HG03064 (cell line): ENCODE measurements around the gene MDP1.

ENCODE experiments used
- ATAC-seq: cut with Tn5 transposase; IDR thresholded peaks from one replicate; pipeline ENCODE4 v1.9.1; 2021; ENCODE audit warnings: low read depth; ENCODE audit not compliant: unreplicated experiment

MDP1 gene

DNA sequence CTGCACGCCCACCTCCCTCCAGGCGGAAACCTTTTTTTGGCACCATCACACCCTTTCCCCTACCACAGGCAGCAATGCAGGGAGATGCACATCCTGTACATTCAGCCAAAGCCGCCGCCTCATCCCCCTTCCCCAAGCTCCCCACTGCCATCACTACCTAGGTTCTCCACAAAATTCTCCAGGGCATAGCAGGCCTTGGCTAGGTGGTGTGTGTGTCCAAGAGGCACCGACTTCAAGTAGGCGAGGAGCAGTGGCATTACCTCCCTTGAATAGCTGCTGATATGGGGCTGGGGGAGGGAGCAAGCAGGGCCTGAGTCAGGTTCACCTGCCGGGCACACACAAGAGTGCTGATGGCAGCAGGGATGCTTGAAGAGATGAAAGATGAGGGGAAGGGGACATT, 30.8 kb downstream of the MDP1 start:
- ATAC-seq: no peak

DNA sequence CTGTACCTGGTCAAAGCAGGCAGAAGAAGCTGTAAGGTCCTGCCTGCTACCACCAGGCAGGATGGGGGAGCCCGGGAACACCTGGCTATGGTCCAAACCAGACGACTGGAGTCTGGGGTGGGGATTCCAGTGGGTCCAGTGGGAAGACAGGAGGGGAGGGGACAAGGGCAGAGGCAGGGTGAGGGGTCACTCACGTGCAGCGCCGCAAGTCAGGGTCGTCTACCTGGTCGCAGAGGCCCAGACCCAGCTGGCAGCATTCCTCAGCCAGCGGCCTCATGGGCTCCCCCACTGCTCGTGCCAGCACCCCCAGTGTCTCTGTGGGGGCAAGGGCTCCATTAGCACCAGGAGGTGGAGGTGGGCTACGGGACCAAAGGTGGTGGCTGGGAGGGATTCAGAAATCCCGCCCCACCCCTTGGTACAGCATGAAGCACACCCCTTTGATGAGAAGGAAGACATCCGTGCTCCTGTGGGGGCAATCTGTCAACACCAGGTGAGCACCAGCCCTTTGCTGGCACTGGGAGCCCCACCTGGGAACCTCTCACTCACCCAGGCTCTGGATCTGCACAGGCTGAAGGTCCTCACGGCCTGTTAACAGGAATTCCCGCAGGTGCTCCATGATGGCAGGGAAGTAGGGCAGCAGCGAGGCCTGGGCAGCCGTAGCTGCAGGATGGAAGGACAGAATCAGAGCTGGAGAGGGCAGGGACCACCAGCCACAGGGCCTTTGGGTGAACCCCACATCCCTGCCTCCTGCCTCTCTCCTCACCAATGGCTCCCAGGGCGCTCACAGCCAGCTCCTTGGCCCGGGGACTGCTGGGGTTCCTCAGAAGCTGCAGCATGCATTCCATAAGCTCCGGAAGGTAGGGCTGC, 31.5 kb downstream of the MDP1 start:
- ATAC-seq: no peak

DNA sequence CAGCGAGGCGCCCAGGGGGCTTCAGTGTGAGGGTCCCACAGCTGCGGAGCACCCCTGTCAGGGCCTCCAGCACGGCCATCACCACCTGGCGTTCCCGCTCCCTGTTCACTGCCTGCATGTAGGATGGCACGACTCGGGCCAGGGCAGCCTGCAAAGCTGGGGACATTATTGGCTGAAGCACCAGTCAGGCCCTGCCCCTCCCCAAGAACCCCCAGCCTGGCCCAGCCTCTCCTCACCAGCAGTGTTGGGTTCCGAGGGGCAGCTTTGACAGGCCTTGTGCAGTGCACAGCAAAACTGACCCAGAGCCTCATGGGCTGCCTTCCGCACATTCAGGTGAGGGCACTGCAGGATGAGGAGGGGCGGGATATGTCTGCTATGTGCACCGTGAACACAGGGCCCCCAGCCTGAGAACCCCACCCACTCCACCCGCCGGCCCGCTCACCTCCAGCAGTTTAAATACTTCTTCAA, 32.8 kb downstream of the MDP1 start:
- no peak for ATAC-seq

DNA sequence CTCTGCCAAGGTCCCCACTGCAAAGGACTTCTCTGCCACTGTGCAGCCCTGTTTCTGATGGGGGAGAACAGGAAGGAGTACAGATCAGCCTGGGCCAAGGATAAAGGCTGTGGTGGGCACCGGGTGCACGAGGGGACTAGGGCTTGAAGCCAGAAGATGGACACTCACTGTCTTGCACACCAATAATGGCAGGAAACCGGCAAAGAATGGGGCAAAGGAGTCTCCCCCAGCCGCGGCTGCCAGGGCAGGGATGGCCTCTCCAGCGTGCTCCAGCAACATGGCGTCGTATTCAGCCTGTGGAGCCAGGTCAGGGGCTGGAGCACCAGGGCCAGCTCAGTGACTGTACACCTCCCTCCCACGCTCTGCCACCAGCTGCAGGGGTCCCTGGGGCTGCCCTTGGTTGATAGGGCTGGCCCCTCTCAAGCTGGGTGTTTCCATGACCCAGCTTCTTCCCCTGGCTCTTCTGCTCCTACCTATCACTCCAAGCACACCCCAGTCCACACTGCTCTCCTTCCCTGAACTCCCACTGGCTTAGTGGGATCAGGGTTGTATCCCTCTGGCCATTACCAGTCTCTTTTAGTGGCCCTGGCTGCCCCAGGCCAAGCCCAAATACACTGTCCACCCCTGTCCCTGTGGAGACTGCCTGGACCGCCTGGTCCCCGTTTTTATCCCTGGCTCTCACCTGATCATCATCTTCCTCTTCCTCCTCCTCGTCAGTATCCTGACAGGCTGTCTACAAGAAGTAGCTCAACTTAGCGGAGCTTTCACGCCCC, 33.6 kb downstream of the MDP1 start:
- no peak for ATAC-seq

DNA sequence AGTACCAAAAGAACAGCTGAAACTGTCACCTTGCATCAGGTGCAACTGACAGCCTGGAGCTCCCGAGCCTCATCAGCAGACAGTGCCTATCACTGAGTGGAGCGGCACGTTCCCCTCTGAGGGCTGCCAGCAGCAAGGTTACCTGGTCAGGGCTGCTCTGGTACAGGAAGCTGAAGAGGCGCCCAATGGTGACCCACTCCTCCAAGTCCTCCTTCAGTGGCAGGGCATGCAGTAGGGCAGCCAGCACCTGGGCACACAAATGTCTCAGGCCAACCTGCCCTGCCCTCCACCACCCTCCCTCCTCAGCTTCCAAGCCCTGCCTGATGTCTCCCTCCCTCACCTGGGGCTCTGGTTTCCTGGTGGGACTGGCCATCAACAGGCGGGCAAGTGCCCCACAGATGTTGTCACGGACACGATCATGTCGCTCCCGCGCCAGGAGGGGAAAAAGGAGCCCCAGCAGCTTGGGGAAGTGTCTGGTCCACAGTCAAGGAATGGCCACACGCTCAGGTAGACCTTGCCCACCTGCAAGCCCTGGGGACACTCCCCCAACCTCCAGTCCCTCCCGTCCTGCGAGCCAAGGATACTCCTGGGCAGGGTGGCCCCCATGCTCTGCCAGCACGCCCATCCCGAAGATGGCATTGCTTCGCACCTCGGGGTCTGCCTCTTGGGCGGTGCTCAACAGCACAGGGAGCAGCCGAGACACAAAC, 34.3 kb downstream of the MDP1 start:
- ATAC-seq: no peak

DNA sequence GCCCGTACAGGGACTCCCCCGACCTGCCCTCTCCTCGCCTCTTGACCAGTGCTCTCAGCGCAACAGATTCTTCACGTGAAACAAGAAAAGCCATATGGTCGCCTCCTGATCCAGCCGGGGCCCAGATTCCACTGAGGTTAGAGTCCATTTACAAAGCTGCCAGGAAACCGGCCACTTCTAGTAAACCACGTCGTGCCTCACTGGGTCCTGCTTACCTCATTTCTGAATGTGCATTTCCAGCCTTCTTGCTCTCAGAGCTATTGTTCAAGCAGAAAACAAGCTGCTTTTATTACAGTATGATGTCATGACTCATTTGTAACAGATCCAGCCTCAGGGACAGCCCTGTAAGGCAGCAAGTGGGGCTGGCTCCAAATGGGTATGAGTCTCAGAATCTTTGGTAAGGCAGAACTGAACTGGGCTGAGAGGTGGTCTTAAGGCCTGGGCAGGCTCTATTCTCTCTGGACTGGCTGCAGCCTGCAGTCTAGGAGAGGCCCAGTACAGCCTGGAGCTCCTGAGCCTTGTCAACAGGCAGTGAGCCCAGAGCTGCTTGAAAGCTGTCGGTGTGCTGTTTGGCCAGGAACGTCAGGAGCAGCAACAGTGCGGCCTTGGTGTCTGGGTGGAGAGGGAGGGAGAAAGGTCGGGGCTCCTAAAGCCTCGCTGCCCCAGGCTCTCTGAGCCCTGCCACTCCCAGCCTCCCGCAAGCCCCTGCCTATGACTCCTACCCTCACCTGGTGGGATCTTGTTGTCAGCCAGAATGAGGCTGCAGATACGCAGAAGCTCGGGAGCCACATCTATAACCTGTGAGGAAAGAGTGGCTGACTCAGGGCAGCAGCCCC, 35.7 kb downstream of the MDP1 start:
- no peak for ATAC-seq

DNA sequence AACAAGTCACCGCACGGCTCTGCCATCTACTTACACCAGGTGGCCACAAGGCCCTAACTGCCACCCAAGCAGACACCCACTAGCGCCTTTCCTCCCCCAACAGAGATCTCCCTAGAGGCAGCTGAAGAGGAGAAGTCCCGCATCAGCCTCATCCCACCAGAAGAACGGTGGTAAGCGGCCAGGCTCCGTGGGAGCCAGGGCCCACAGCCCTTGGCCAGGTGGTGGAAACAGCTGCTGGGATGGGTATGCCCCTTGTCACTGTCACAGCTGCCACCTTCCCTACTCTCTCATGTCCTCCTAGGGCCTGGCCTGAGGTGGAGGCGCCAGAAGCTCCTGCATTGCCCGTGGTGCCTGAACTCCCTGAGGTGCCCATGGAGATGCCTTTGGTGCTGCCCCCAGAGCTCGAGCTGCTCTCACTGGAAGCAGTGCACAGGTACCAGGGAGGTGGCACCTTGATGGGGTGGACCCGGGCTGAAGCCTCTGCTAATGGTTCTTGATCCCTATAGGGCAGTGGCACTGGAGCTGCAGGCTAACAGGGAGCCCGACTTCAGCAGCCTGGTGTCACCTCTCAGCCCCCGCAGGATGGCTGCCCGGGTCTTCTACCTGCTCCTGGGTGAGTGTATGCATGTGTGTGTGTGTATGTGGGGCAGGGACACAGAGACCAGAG, 36.4 kb downstream of the MDP1 start:
- no peak for ATAC-seq

DNA sequence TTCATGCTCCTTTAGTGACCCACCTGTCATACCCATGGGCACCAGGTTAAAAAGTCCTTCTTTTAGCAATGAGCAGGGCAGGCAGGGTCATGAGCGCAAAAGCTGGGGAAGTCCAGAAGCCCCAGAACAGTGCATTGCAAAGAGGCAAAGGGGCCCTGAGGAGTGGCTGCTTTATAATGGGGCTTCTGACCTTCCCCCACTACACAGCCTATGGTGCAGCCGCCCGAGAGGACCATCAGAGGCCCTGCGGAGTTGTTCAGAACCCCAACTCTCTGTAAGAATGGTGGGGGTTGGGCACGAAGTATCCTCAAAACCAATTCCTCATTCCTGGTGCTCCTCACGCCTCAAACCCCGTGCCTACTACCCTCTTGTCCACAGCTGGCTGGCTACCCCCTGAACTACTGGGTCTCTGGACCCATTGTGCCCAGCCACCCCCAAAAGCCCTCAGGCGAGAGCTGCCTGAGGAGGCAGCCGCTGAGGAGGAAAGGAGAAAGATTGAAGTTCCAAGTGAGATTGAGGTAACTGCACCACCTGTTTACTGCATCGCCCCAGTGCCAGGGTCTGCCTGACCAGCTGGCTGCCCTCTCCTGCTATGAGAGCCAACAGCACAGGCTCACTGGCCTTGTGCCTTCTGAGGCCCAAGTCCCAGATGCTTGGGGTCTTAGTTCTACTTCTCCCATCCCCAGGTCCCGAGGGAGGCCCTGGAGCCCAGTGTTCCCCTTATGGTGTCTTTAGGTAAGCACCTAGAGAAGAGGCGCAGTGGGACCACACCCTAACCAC, 37.3 kb downstream of the MDP1 start:
- no peak for ATAC-seq

DNA sequence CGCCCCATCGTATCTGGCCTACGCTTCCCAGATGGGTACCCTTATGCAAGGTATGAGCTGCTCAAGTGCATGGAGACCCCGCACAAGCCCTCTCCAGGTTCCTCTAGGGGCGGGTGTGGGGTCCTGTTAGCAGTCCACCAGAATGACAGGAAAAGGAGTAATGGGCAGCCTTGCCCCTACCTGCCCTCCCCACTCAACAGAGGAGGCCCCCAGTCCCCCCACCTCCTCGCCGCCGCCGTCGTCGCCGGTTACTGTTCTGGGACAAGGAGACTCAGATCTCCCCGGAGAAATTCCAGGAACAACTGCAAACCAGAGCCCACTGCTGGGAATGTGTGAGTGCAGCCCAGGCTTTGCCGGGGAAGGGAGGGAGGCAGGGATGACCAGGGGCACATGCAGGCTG, 38.0 kb downstream of the MDP1 start:
- ATAC-seq: no peak

DNA sequence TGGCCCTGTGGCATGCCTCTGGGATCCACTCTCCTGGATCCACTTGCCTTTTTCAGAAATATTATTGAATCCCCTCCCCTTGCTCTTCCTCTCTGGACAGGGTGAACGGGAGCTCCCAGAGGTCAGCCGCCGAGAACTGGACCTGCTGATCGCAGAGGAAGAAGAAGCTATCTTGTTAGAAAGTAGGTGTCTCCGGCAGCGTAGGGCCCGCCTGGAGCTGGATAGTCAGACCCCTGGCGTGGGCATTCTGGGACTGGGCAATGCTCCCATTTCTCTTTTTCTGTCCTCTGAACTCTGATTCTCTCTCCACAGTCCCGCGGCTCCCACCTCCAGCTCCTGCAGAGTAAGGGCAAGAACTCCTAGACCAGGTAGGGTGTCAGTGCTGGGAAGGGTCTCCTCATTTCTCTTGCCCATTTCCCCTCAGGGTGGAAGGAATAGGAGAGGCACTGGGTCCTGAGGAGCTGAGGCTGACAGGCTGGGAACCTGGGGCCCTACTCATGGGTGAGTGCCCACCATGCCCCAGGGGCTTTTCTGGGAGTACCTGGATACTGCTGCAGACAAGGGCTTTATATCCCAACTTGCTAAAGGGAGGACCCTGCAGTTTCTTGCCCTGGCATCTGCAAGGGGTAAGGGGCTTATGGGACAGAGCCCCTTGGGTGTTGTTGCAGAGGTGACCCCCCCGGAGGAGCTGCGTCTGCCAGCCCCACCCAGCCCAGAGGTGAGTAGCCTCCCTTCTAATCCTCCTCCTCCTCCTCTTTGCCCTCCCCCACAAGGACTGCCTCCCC, 38.6 kb downstream of the MDP1 start:
- ATAC-seq: no peak

DNA sequence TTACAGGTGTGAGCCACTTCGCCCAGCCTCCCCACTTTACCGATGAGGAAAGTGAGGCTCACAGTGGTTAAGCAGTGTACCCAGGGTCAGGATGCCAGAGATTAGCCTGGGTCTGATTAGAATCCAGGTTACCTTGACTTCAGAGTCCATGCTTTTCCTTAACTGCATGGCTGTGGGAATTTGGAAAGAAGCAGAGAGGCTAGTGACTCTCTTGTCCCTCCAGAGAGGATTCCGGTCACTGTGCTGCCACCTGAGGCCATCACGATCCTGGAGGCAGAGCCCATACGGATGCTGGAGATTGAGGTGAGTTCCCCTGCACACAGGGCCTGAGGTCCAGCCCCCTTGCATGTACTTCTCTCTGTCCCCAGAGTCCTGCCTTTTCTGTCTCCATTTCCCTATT, 39.3 kb downstream of the MDP1 start:
- ATAC-seq: no peak

DNA sequence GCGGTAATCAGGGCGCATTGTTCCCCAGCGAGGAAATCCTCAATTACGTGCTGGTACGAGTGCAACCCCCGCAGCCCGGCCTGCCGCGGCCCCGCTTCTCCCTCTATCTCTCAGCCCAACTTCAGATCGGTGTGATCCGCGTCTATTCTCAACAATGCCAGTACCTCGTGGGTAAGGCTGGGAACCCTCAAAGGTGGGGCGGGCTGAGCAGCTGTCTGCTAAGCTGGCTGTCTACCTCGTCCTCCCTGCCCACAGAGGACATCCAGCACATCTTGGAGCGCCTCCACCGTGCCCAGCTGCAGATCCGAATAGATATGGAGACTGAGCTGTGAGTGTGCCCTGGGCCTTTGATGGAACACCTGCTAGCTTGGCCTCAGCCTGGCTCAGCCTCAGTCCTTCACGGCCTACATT, 43.0 kb downstream of the MDP1 start:
- no peak for ATAC-seq

DNA sequence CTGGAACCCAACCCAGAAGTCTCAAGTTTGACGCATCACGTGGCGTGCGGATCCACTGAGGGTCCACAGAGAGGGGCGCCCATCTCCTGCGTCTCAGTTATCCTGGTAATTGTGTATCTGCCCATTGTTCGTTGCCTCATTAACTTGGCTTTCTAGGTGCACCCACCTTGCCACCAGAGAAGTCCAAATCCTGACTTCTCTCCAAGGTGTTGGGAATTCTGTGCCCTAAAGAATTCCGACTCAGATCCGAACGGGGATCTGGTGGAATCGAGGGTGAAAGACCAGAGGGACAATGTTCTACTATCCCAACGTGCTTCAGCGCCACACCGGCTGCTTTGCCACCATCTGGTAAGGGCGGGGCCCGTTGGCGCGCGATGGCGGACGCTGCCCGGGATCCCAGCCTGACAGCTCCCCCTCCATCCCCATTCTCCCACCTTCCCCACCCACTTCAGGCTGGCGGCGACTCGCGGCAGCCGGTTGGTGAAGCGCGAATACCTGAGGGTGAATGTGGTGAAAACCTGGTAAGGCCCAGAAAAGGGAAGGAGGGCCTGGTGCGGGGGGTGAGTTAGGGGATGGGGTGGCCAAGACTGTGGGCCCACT, 43.5 kb downstream of the MDP1 start:
- ATAC-seq: no peak

DNA sequence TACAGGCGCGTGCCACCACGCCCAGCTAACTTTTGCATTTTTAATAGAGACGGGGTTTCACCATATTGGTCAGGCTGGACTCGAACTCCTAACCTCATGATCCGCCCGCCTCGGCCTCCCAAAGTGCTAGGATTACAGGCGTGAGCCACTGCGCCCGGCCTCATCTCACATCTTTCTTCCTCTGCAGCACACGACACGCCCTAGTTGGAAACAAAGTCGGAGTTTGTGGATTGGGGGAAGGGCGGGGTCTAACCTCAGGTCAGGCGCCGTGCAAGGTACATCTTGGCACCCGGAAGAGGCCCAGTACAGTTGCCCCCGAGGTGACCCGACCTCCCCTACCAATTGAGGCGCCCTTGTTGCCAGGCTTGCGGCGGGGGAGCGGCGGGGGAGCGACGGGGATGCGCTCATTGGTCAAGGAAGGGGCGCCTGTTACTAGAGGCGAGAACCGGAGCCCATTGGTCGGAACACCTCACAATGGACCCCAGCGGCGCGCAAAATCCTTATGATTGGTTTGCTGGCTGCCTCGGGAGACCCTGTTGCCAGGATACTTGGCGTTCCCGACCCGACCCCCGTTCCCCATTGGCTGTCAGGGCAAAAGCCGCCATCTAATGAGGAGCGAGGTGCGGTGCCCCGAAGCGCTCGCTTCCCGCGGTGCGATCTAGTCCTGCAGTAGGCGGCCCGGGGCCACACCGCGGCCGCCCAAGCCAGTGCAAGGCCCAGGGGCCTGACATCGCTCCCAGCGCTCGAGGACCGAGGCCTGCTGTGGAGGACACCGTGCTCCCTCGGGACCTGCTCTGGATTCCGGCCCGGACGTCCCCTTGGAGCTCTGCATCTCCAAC, 44.2 kb downstream of the MDP1 start, which contains the start of gene REC8:
REC8 (plus strand) TSS at position 659 of the 839 bp plus-strand sequence. CDS start 473 bp downstream, outside the sequence.
- ATAC-seq: peak; percentile 86

DNA sequence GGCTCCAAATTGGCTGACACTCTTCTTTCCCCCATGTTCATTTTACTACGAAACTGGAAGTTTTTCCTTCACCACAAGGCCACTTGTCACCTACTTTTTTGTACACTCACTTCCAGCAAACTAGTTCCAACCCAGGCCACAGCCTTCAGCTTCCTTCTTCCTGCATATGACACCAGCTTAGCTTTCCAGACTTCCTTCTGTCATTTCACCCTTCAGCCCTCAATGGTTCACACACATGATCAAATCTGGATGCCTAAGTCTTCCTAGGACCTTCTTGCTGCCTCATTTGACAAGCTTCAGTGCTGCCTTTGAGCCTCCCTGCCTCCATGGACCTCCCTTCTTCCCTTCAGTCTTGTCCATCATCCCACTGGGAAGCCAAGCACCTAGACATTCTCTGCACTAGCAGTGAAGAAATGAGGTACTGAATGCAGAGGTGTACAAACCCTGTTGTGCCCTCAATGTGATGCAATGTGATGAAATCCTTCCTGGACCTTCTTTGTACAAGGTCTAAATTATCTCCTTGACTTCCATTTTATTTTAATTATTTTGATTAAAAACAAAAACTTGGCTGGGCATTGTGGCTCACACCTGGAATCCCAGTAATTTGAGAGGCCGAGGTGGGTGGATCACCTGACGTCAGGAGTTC, 48.3 kb downstream of the MDP1 start:
- ATAC-seq: no peak

DNA sequence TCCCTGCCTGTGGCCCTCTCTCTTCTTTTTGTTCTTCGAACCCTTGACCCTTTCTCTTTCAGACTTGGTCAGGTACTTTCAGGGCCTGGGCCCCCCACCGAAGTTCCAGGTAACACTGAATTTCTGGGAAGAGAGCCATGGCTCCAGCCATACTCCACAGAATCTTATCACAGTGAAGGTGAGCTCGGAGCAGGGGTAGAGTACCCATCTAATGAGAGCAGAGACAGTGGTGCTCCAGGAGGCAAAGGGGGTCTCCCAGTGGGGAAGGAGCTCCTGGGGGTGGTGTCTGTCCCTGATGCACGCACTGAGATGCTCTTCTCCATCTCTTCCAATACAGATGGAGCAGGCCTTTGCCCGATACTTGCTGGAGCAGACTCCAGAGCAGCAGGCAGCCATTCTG, 50.1 kb downstream of the MDP1 start:
- ATAC-seq: no peak
